T-helper 17 cell (primary cell): Measurements from ENCODE around the gene C4orf54. TPM values are rescaled to one million over a fixed set of nuclear protein-coding genes. Genes with fewer than 3 reads are reported as not detected.

ENCODE experiments used
- ATAC-seq: fragments of 150-1000 bp; cut with Tn5 transposase; 2 replicates; pipeline ENCODE4 v1.10.0; 2021; ENCODE audit warnings: mild to moderate bottlenecking, moderate library complexity
- DNase-seq, 3 donors: peaks; one replicate each; pipeline versions ENCODE4 v3.0.0 to v3.0.0-alpha.2; 2020 to 2021
- H3K9me3 ChIP-seq: one replicate; pipeline ENCODE4 v1.7.0; 2013; ENCODE audit warnings: low read length, mild to moderate bottlenecking; ENCODE audit not compliant: control insufficient read depth, poor library complexity, severe bottlenecking
- H3K27ac Mint-ChIP-seq: one replicate; pipeline ENCODE4 v1.8.0; 2022; ENCODE audit warnings: mild to moderate bottlenecking, moderate library complexity, mixed read lengths
- H3K27me3 Mint-ChIP-seq: one replicate; pipeline ENCODE4 v1.8.0; 2022; ENCODE audit warnings: mixed read lengths
- H3K36me3 Mint-ChIP-seq: one replicate; pipeline ENCODE4 v1.8.0; 2022; ENCODE audit warnings: low read depth, mixed read lengths
- H3K4me1 Mint-ChIP-seq: one replicate; pipeline ENCODE4 v1.8.0; 2022; ENCODE audit warnings: mild to moderate bottlenecking, mixed read lengths
- H3K4me3 Mint-ChIP-seq: one replicate; pipeline ENCODE4 v1.8.0; 2022; ENCODE audit warnings: mild to moderate bottlenecking, moderate library complexity, mixed read lengths
- total RNA-seq, 4 donors: library from RNA in 2 of 4; stranded (reverse) in 2 of 4; gene quantifications; one replicate each; pipeline ENCODE4 v1.2.3 and lab custom pipeline; 2022 to 2026

The C4orf54 gene
- total RNA-seq, 2 donors from 2014 or later: not detected

DNA sequence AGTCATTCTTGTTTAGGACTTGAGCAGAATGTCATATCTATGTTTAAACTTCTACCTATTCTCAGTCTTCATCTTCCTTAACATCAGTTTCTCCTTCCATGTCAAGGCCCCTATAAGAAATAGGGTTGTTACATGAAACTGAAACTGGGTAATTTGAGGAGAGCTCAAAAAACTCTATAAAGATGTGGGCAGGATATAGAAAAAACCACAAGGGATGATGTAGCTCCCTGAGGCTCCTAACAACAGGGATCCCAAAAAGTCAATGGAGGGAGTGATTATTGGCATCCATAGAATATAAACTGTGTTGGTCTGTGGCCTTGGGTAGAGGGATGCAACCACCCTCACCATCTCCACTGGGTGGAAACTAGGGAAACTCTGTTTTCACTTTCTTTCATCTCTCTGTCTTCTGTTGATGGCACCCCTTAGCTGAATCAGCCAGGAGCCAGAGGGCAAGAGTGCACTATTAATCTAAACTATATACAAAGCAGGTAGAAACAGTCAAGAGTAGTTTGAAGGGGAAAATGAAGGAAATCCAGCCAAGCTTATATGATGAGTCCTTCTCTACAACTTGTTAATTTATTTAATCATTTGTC lies 27.6 kb downstream of the C4orf54 start:
- DNase-seq: no peak

GRCh38 chr4:99628040-99628439 lies 29.6 kb downstream of the C4orf54 start:
- H3K9me3 ChIP-seq: no peaks in the 10 kb centered on the region
- Mint-ChIP-seq H3K4me3 (no peak overlapping the region), H3K4me1 (no peaks in the 10 kb centered on the region), H3K27ac (no peak overlapping the region), H3K36me3 (no peaks in the 10 kb centered on the region), H3K27me3 (peaks cover 31% of the 10 kb centered on the region)
- DNase-seq (no peak), ATAC-seq (no peak)

More for the DNA sequence above, 27.6 kb downstream of the C4orf54 start:
- Mint-ChIP-seq H3K27ac (no peak overlapping the region), H3K27me3 (peaks cover 25% of the 10 kb centered on the region), H3K36me3 (no peaks in the 10 kb centered on the region), H3K4me1 (no peaks in the 10 kb centered on the region), H3K4me3 (no peak overlapping the region)
- ATAC-seq: no peak
- H3K9me3 ChIP-seq: no peaks in the 10 kb centered on the region

GRCh38 chr4:99625369-99625768 lies 32.3 kb downstream of the C4orf54 start:
- Mint-ChIP-seq H3K4me1 (no peaks in the 10 kb centered on the region), H3K4me3 (no peak overlapping the region), H3K27ac (no peak overlapping the region), H3K36me3 (no peaks in the 10 kb centered on the region), H3K27me3 (peaks cover 35% of the 10 kb centered on the region)
- DNase-seq (no peak), ATAC-seq (no peak)
- no peaks in the 10 kb centered on the region for H3K9me3 ChIP-seq

GRCh38 chr4:99624141-99624719 lies 33.4 kb downstream of the C4orf54 start:
- Mint-ChIP-seq H3K27me3 (peaks cover 36% of the 10 kb centered on the region), H3K4me3 (no peak overlapping the region), H3K27ac (no peak overlapping the region), H3K4me1 (no peaks in the 10 kb centered on the region), H3K36me3 (no peaks in the 10 kb centered on the region)
- H3K9me3 ChIP-seq: no peaks in the 10 kb centered on the region
- ATAC-seq (peak; percentile 50), DNase-seq (no peak)

- DNase-seq (no peak), ATAC-seq (no peak)
- Mint-ChIP-seq H3K36me3 (no peaks in the 10 kb centered on the region), H3K4me1 (no peaks in the 10 kb centered on the region), H3K27me3 (peaks cover 34% of the 10 kb centered on the region), H3K4me3 (no peak overlapping the region), H3K27ac (no peak overlapping the region)
- H3K9me3 ChIP-seq: no peaks in the 10 kb centered on the region
These were observed 35.3 kb downstream of the C4orf54 start for GRCh38 chr4:99622341-99622740.

DNA sequence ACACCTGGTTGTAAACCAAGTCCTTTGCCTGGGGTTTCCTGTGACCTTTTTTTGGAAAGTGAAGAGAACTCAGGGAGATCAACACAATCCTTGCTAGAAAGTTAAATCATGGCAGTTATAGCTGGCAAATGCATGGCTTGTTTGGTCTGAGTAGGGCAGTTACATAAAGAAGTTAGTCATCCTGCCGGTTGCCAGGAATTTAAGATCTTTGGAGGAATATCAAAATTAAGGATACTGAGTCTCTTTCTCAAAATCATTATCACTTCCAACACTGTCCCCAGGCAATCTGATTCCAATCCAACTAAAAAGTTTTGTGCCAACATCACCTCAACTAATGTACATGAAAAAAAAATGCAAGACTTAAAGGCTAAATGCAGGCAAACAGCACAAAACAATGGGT lies 40.3 kb downstream of the C4orf54 start:
- H3K36me3 Mint-ChIP-seq: no peaks in the 10 kb centered on the region
- peaks cover 31% of the 10 kb centered on the region for H3K27me3 Mint-ChIP-seq

DNA sequence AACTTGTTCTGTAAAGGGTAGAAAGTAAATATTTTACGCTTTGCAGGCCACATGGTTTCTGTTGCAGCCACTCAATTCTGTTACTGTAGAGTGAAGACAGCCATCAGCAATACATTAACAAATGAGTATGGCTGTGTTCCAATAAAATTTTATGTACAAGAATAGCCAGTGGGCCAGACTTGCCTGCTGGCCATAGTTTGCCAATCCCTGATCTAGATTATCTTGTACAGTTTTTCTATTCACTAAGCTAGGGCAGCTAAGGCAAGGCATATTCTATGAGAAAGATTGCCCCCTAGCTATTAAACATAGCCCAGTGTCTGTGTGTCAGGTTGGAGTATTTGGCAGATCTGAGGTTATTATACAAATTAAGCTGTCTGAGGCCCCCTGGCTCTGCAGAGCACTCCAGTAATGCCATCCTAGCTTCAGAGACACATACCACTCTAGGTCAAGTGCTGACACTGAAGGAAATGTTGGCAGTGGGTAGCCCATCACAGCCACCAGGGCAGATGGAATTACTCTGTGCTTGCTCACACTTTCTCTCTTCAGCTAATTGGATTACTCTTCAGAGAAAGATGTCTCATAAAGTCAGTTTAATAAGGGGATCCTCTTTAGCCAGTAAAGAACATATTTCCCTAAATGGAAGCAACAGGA lies 42.3 kb downstream of the C4orf54 start:
- ATAC-seq (no peak), DNase-seq (no peak)
- no peaks in the 10 kb centered on the region for H3K4me1 Mint-ChIP-seq
- H3K27me3 Mint-ChIP-seq: peaks cover 39% of the 10 kb centered on the region
- H3K9me3 ChIP-seq: no peaks in the 10 kb centered on the region
- no peak overlapping the region for H3K4me3 Mint-ChIP-seq
- H3K36me3 Mint-ChIP-seq: no peaks in the 10 kb centered on the region
- no peak overlapping the region for H3K27ac Mint-ChIP-seq

More for the DNA sequence above, 40.3 kb downstream of the C4orf54 start:
- no peaks in the 10 kb centered on the region for H3K9me3 ChIP-seq
- Mint-ChIP-seq H3K4me1 (no peaks in the 10 kb centered on the region), H3K27ac (no peak overlapping the region), H3K4me3 (no peak overlapping the region)
- DNase-seq: no peak
- ATAC-seq: no peak

- no peak for ATAC-seq
- H3K36me3 Mint-ChIP-seq: no peaks in the 10 kb centered on the region
- no peaks in the 10 kb centered on the region for H3K9me3 ChIP-seq
- H3K27me3 Mint-ChIP-seq: peaks cover 41% of the 10 kb centered on the region
- no peak overlapping the region for H3K4me3 Mint-ChIP-seq
- H3K4me1 Mint-ChIP-seq: no peaks in the 10 kb centered on the region
- no peak overlapping the region for H3K27ac Mint-ChIP-seq
- DNase-seq: no peak
These were observed 43.1 kb downstream of the C4orf54 start for GRCh38 chr4:99614491-99614890.

DNA sequence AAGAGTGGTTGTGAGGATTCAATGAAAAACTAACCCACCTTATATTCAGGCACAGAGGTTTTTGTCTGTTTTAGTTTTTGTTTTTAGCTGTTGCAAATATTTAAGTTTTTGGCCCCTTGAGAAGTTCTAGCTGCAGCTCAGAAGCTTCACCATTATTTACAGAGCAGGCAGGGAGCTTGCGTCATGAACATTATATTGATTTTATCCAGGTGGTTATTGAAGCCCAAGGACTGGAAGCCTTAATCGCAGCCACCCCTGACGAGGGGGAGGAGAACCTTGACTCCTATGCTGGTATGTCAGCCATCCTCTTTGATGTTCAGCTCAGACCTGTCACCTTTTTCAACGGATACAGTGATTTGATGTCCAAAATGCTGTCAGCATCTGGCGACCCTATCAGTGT lies 44.9 kb downstream of the C4orf54 start:
- ATAC-seq: no peak
- no peak overlapping the region for H3K4me3 Mint-ChIP-seq

DNA sequence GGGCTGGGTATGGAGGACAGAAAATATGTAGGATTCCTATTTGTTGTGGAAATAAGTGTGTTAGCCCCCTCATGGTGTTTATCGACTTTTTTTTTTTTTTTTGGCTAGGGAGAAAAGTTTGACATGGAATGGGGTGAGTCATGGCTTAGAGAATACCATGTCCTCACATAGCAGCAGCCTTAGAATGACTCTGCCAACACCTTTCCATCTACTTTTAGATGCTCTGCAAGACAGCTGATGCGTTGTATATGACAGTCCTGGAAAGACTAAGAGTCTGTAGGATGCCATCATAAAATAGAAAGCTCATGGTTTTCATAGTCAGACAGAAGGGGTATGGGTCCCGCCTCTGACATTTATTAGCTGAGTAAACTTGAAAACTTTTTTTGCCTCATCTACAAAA lies 45.3 kb downstream of the C4orf54 start:
- peaks cover 43% of the 10 kb centered on the region for H3K27me3 Mint-ChIP-seq
- no peak for ATAC-seq

More for the DNA sequence above, 44.9 kb downstream of the C4orf54 start:
- DNase-seq: no peak
- no peaks in the 10 kb centered on the region for H3K9me3 ChIP-seq
- no peaks in the 10 kb centered on the region for H3K4me1 Mint-ChIP-seq
- H3K36me3 Mint-ChIP-seq: no peaks in the 10 kb centered on the region
- H3K27ac Mint-ChIP-seq: no peak overlapping the region
- H3K27me3 Mint-ChIP-seq: peaks cover 43% of the 10 kb centered on the region

GRCh38 chr4:99610605-99611175 lies 46.9 kb downstream of the C4orf54 start:
- Mint-ChIP-seq H3K27me3 (peaks cover 41% of the 10 kb centered on the region), H3K4me3 (no peak overlapping the region)

More for the DNA sequence above, 45.3 kb downstream of the C4orf54 start:
- H3K36me3 Mint-ChIP-seq: no peaks in the 10 kb centered on the region
- DNase-seq: no peak
- no peak overlapping the region for H3K27ac Mint-ChIP-seq
- no peak overlapping the region for H3K4me3 Mint-ChIP-seq
- H3K4me1 Mint-ChIP-seq: no peaks in the 10 kb centered on the region
- no peaks in the 10 kb centered on the region for H3K9me3 ChIP-seq

GRCh38 chr4:99608417-99608816 lies 49.2 kb downstream of the C4orf54 start:
- Mint-ChIP-seq H3K36me3 (no peaks in the 10 kb centered on the region), H3K4me3 (no peak overlapping the region)
- ATAC-seq: no peak

More at GRCh38 chr4:99610605-99611175, 46.9 kb downstream of the C4orf54 start:
- Mint-ChIP-seq H3K4me1 (no peaks in the 10 kb centered on the region), H3K27ac (no peak overlapping the region), H3K36me3 (no peaks in the 10 kb centered on the region)
- no peak for ATAC-seq
- no peak for DNase-seq
- H3K9me3 ChIP-seq: no peaks in the 10 kb centered on the region

More at GRCh38 chr4:99608417-99608816, 49.2 kb downstream of the C4orf54 start:
- DNase-seq: no peak
- H3K27ac Mint-ChIP-seq: no peak overlapping the region
- H3K27me3 Mint-ChIP-seq: peaks cover 61% of the 10 kb centered on the region
- no peaks in the 10 kb centered on the region for H3K9me3 ChIP-seq
- no peaks in the 10 kb centered on the region for H3K4me1 Mint-ChIP-seq
